NCI-H2227 treated with DMSO at 0.1 percent for 48 hours (cell line): ENCODE data around the gene MTURN.

ENCODE experiments used
- DNase-seq: peaks from one replicate; lab custom pipeline; 2025; lab: John Stamatoyannopoulos, UW

The MTURN gene

GRCh38 chr7:30209951-30210350 lies 75.2 kb downstream of the MTURN start:
- no peak for DNase-seq
